Measurements from ENCODE around the gene ZNF727. TPM values are rescaled to one million over a fixed set of nuclear protein-coding genes. Genes with fewer than 3 reads are reported as not detected.
"Not testable (repeated sequence)": the region's sequence is repeated elsewhere in the genome, so short reads cannot be mapped to it uniquely, and the experiment has no call there.

The ZNF727 gene
- 1 to 10 TPM in 3 of 4 donors, under 1 TPM in 1; 0.65 to 5.8 (median 3.4) TPM for total RNA-seq

DNA sequence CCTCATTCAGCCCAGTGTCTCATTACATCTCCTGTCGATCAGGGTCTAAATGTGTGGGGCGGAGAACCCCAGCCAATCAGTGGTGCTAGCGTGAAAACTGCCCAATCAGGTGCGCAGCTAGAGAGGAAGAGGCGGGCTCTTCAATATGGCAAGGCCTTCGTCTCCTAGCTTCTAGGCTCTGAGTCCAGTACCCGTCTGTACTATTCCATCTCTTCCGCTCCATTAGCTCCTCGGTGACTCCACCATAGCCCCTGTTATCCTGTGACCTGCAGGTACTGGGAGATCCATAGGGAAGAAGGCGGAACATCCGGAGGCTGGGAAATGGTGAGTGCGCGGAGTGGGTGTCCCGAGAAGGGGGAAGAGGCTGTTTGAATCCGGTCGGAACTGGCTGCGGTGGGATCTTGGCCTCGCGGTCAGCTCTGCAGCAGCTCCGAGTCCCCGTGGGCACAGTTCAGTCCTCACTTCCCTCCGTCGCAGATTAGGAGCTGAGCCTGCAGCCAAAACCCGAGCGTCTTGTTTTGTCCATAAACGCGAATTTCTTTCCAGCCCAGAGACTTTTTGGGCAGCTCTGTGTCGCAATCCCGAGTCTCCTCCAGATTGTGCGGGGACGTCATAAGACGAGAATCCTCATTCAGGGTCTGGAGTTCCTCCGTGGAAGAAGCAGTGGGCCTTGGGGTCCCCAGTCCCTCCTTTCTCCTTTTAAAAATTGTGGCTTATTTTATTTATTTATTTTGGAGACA lies at the start of gene ZNF727:
TSS of gene ZNF727 (plus strand) at position 134 of the 740 bp plus-strand sequence. CDS start at position 322, 188 bp downstream.
- H3K9me3 ChIP-seq: no peaks in the 10 kb centered on the region
- peak in 1 of 2 donors; percentile 60 for TF ChIP-seq POLR2AphosphoS5 (IDR thresholded peaks at IDR 0.05)
- TF ChIP-seq, protein P1, sequence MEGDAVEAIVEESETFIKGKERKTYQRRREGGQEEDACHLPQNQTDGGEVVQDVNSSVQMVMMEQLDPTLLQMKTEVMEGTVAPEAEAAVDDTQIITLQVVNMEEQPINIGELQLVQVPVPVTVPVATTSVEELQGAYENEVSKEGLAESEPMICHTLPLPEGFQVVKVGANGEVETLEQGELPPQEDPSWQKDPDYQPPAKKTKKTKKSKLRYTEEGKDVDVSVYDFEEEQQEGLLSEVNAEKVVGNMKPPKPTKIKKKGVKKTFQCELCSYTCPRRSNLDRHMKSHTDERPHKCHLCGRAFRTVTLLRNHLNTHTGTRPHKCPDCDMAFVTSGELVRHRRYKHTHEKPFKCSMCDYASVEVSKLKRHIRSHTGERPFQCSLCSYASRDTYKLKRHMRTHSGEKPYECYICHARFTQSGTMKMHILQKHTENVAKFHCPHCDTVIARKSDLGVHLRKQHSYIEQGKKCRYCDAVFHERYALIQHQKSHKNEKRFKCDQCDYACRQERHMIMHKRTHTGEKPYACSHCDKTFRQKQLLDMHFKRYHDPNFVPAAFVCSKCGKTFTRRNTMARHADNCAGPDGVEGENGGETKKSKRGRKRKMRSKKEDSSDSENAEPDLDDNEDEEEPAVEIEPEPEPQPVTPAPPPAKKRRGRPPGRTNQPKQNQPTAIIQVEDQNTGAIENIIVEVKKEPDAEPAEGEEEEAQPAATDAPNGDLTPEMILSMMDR (IDR thresholded peaks at IDR 0.05): no peak
- no peak for DNase-seq (ENCODE audit: extremely low spot score)

DNA sequence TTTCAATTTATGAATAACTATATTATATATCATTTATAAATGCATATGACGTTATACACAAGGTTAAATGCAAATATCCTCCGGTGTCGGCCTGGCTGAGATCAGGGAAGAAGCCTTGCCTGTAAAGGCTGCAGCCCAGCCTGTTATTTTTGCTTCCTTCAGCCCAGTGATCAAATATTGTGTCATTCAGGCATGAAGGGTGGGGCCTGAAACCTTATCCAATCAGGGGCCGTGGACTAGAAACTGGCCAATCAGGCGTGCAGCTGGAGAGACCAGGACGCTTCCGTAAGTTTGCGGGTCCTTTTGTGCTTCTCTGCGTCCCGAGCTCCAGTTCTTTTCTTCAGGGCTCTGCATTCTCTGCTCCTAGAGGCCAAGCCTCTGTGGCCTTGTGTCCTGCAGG lies 46.7 kb upstream of the ZNF727 start, which contains the start of gene ZNF722:
TSS of gene ZNF722 (plus strand) at position 301 of the 400 bp plus-strand sequence. CDS start 113 bp downstream, outside the sequence.
- TF ChIP-seq POLR2AphosphoS5 (IDR thresholded peaks at IDR 0.05): no peak
- TF ChIP-seq, protein P1 (IDR thresholded peaks at IDR 0.05): no peak
- WGBS: 84% methylated on average over 10 of the region's 10 CpGs
- no peak within 1 kb of the TSS for H3K27ac ChIP-seq (replicated peaks in 1 of 4)

More for the DNA sequence above, at the start of gene ZNF727:
- WGBS: 4% methylated on average over 25 of the region's 33 CpGs
- Histone ChIP-seq H3K27me3 (no peaks in the 10 kb centered on the region), H3K4me1 (peaks cover 0 to 27% (median 3%) of the 10 kb centered on the region in 4 donors), H3K27ac (replicated peaks in 1 of 4) (peak within 1 kb of the TSS; percentile 68 to 83 (median 82)), H3K4me3 (peak within 1 kb of the TSS; percentile 58 to 70 (median 63)), H3K36me3 (no peaks in the 10 kb centered on the region)
- intact Hi-C loops (cut with DNase I): no loop called here

DNA sequence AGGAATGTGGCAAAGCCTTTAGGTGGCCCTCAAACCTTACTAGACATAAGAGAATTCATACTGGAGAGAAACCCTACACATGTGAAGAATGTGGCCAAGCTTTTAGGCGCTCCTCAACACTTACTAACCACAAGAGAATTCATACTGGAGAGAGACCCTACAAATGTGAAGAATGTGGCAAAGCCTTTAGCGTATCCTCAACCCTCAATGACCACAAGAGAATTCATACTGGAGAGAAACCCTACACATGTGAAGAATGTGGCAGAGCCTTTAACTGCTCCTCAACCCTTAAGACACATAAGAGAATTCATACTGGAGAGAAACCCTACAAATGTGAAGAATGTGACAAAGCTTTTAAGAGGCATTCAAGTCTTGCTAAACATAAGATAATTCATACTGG lies 29.7 kb upstream of the ZNF727 start:
- DNase-seq (ENCODE audit: extremely low spot score); H3K27ac ChIP-seq (replicated peaks in 1 of 4); H3K4me1 ChIP-seq; H3K27me3 ChIP-seq; H3K36me3 ChIP-seq; H3K4me3 ChIP-seq; intact Hi-C loops (cut with DNase I): not testable (repeated sequence)
- WGBS: 63% methylated on average over 2 of the region's 2 CpGs
- peaks cover 0 to 62% (median 49%) of the 10 kb centered on the region in 4 donors for H3K9me3 ChIP-seq

More for the DNA sequence above, 46.7 kb upstream of the ZNF727 start, which contains the start of gene ZNF722:
- H3K27me3 ChIP-seq: no peaks in the 10 kb centered on the region
- intact Hi-C loops (cut with DNase I): no loop called here
- no peaks in the 10 kb centered on the region for H3K4me1 ChIP-seq
- no peaks in the 10 kb centered on the region for H3K36me3 ChIP-seq
- peaks cover 0 to 31% (median 13%) of the 10 kb centered on the region in 4 donors for H3K9me3 ChIP-seq
- no peak for DNase-seq (ENCODE audit: extremely low spot score)
- no peak within 1 kb of the TSS for H3K4me3 ChIP-seq

DNA sequence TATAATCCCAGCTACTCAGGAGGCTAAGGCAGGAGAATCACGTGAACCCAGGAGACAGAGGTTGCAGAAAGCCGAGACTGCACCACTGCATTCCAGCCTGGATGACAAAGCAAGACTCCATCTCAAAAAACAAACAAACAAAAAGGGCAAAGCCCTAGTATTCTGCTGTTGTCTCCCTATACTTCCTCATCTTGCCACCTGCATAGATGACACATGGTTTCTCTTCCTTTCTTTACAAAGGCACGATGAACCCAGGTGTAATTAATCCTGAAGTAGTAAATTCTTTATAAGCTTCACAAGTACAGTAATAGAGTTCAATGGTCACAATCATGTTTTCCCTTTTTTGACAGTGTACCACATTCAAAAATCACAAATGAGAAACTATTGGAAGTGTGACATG lies 9.8 kb upstream of the ZNF727 start:
- TF ChIP-seq POLR2AphosphoS5 (IDR thresholded peaks at IDR 0.05) (no peak), EP300 (IDR thresholded peaks at IDR 0.05) (no peak), POLR2A (IDR thresholded peaks at IDR 0.05; ENCODE audit: low read depth) (no peak)
- TF ChIP-seq, protein P1 (IDR thresholded peaks at IDR 0.05): no peak
- WGBS: 84% methylated on average over 3 of the region's 3 CpGs
- H3K4me1 ChIP-seq: no peaks in the 10 kb centered on the region
- no peaks in the 10 kb centered on the region for H3K36me3 ChIP-seq
- intact Hi-C loops (cut with DNase I): no loop called here
- DNase-seq (ENCODE audit: extremely low spot score): no peak
- H3K27me3 ChIP-seq: peaks cover 0 to 17% (median 3%) of the 10 kb centered on the region in 4 donors
- peaks cover 0 to 68% (median 59%) of the 10 kb centered on the region in 4 donors for H3K9me3 ChIP-seq
- no peak overlapping the region for H3K4me3 ChIP-seq
- no peak overlapping the region for H3K27ac ChIP-seq (replicated peaks in 1 of 4)

DNA sequence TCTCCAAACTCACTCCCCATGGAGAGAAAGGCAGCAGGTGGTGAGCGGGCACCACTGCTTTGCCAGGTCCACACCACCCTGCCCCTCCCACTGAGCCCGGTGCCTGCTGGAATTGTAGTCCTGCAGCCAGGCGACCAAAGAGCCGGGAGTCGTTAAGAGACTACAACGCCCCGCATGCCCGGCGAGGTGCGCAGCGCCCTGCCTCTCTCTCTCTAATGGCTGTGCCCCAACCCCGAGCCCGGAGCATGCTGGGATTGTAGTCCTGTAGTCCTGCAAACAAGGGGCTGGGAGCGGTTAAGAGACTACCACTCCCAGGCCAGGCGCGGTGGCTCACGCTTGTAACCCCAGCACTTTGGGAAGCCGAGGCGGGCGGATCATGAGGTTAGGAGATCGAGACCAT lies 8.1 kb upstream of the ZNF727 start:
- Histone ChIP-seq H3K27me3 (peaks cover 0 to 17% (median 3%) of the 10 kb centered on the region in 4 donors), H3K9me3 (peaks cover 0 to 55% (median 51%) of the 10 kb centered on the region in 4 donors), H3K27ac (replicated peaks in 1 of 4) (no peak overlapping the region), H3K36me3 (no peaks in the 10 kb centered on the region), H3K4me3 (peak overlapping the region in 1 of 4 donors; percentile 16), H3K4me1 (no peaks in the 10 kb centered on the region)
- no peak for TF ChIP-seq POLR2A (IDR thresholded peaks at IDR 0.05; ENCODE audit: low read depth)
- no peak for TF ChIP-seq EP300 (IDR thresholded peaks at IDR 0.05)
- TF ChIP-seq, protein P1 (IDR thresholded peaks at IDR 0.05): no peak
- TF ChIP-seq POLR2AphosphoS5 (IDR thresholded peaks at IDR 0.05): no peak
- 7% methylated on average over 9 of the region's 21 CpGs for WGBS
- DNase-seq (ENCODE audit: extremely low spot score): no peak
- intact Hi-C loops (cut with DNase I): no loop called here
